ENCODE data around the gene BCAS3.
A peak's percentile ranks its signal among the peaks of the same experiment; 100 is the strongest.

BCAS3 gene

DNA sequence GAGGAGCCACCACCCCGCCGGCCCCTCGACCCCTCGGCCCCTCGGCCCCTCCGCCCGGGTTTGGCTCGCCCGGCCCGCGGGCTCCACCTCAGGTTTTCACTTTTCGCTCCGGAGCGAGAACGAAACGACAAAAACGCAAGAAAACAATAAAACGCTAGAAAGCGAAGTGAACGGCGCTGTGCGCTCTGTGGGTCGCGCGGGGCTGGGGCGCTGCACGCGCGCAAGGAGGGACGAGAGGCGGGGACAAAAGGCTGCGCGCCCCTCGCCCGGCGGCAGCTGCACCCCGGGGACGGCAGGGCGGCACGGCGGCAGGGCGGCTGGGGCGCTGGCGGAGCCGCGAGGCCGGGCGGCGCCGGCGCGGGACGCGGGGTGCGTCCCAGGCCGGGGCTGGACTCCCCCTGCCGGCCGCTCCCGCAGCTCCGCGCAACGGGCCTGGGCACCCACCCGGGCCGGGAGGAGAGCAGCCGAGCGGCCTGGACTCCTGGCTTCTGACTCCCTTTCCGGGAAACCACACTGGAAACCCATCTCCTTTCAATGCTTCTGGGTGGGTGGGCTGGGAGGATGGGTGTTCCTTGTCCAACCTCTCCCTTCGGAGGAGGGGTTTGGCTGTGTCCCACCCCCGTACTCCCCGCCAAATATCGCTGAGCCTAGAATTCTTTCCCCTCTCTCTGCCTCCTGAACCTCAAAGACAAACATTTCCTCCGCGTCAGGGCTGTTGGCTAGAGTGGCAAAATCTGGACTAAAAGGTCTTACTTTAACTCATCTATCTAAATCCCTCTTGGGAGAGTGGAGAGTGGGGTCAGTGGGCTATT lies 731.9 kb downstream of the BCAS3 start:
- DNase-seq (ENCODE audit: low read depth), result no peak

DNA sequence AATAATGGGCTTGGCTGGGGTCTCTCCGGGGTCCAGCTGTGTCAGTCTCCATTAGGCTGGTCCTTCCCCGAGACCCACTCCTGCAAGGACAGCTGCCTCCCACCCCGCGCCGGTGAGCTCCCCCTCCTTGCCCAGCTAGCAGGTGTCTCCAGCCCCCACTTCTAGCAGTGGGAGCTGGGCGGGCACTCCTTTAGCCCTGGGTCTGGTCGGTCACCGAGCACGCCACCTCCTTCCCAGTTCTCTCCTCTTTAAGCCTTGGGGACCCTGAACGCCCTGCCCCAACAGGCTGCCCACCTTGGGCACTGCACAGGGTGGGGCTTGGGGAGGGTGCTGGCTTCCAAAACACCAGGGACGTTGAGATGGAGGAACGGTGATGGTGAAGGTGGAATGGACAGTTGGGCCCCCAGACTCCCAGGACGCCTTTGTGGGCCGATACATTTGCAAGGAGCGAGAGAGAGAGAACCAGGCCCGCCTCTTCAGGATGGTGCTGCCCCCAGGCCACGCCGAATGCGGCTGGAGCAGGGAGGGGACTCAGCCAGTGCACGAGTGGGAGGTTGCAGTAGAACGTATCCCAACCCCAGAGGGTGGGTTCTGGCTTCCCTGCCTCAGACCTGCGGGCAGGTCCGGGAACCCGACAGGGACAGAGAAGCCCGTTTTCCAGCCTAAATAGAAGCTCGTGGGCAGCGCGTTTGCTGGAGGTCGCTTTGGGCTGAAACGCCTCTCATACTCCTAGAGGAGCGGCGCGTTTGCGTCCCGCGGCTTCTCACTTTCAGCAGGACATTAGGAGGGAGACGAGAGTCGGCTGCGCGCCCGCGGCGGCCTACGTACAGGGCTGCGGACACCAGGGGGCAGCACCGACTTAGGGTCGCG lies 732.7 kb downstream of the BCAS3 start:
- no peak for DNase-seq (ENCODE audit: low read depth)

DNA sequence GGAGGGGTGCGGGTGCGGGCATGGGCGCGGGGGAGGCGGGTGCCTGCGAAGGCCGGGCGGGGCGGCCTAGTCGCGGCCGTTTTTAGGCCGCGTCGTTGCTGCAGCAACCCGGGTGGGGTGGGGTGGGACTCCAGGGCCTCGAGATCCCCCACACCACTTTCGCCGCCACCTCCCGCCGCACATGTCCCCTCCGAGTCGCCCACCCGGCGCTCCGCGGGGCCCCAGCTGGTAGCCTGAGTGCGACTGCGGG lies 733.3 kb downstream of the BCAS3 start:
- DNase-seq (ENCODE audit: low read depth), result no peak

DNA sequence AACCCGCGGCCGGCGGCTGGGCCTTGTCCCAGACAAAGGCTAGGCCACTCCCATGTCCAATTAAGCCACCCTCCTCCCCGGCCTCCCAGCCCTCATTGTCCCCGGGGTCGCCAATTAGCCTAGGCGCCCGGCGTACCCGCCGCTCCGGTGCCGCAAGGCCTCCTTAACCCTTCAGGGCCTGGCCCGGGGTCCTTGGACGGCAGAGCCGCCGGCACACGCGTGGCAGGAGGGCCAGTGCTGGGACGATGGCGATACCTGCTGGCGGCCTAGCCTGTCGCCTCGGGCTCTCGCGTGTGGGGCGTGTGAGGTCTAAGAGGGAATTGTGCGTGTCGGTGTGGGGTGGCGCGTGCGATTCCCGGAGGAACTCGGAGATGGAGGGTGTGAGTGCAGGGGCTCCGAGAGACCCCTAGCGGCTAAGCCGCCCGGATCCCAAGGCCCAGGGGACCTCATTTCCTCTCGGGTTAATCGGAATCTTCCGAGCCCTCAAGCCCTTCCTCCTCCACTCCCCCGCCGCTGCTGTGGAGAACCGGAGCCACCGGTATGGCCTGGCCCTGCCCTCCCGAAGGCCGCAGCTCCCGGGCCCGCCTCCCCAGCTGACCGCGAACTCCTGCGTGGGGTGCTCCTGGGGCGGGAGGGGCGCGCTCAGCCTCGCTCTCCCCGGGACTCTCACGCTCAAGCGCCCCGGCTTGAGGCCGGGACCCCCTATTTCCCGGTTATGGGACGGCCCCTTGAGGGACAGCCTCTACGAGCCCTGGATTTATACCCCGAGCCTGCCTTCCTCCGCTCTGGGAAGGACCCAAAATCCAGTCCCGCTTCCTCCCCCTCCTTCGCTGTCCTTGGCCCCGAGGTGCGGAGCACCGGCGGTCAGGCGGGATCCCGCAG lies 733.9 kb downstream of the BCAS3 start:
- DNase-seq (ENCODE audit: low read depth), result no peak

DNA sequence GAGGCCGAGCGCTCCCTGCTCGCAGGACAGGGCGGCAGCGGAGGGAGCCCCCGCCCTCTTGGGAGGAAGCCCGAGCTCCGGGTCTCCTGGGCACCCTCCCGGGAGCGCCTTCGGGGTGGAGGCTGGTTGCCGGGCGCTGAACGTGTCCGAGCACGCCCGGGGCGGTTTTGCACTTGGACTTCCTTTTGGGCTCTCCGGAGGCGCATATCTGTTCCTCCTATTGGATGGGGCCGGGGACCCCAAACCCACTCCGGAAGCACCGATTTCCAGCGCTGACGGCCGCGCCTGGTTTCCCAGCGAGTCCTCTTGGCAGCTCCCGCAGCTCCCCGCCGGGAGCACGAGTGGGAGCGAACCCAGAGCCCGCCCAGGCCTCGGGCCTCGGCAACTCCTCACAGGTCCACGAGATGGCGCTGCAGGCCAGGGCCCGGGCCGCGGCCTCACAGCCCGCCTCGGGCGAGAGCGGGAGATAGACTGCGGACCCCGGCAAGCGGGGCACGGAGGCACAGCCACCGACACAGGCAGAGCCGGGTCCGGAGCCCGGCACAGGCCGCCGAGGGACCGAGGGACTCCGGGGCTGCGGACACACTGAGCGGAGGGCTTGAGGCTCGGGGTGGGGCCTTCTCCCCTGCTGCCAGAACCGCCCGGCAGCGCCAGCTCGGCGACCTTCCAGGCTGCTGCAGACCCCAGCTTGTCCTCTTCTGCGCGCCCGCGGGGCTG lies 734.6 kb downstream of the BCAS3 start:
- no peak for DNase-seq (ENCODE audit: low read depth)

DNA sequence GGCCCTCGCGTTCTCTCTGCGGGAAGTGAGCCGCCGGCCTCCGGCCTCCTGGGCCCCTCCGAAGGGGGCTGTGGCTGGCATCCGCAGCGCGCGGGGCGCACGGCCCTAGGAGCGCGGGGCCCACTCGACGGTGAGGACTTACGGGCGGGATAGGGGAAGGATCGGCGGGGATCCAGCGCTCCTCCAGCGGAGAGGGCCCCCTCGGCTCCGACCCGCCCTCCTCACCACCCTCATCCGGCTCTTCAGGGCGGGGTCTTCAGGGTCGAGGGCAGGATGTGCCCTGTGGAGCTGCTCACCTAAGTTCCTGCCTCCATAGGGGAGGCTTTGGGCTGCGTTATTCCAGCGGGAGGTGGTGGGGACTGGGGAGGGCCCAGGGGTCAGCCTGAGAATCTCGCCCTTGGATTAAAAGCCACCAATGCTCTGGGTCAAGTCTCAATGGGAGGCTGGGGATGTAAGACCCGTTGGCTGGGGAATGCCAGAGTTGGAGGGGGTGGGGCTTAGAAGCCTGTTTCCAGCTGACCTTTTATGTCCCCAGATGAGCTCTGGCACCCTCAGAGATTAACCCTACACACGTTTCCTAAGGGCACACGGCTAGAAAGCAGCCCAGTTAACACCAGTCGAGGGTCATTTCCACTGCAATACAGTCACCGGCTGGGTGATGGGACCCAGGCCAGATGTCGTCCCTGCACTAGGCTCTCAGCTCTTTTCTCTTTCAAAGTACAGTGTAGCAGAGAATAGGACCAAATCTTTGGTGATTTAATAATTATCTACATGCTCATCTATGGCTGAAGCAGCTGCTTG lies 735.4 kb downstream of the BCAS3 start:
- DNase-seq (ENCODE audit: low read depth), result no peak

DNA sequence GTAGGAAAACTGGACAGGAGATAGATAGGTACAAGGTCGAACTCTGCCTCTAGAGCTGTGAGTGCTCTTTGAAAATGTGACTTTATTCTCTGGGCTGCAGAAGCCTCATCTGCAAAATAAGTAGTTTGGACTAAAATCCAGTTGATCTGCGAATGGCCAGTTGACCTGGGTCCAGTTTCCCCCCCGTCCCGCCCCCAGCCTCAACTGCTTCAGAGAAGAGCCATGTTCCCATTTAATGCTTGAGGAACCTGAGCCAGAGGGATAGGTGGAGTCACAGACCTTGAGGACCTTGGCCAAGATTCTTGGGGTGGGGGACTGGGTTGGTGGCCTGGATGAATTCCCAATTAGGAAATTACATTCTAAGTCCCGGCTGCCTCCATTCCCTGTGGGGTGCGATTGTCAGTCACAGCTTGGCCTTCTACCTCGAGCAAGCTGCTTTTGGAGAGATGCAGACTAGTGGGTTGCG lies 736.0 kb downstream of the BCAS3 start:
- DNase-seq (ENCODE audit: low read depth), result no peak

DNA sequence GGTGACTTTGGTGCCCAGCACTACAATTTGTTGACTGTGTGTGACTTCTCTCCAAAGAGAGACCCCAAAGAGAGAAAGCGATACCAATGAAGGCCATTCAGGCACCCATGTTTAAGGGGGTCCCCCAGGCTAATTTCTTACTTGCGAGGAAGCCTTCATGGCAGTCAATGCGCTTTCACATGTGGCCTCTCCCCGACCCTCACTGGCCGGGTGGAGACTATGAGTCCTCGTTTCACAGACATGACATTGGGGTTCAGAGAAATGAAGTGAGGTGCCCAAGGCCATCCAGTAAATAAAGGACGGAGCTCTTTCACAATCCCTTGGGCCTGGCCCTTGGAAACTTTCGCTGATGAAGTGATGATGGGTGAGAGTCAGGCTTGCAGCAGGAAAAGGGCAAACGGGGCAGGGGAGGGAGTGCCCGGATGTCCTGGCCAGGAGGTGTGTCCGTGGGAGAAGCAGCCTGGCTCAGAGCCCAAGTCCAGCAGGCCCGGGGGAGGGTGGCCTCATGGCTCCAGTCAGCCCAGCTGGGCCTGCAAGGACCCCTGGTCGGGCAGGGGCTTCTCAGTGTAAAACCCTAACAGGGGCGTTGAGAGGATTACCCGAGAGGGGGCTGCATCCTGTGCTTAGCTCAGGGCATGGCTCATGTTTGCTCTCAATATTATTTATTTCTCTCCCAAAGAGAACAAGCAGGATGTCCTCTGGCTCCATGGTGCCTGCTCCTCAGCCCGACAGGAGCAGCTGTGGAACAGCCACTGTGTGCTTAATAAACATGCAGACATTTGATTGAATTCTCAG lies 736.7 kb downstream of the BCAS3 start:
- DNase-seq (ENCODE audit: low read depth), result no peak

DNA sequence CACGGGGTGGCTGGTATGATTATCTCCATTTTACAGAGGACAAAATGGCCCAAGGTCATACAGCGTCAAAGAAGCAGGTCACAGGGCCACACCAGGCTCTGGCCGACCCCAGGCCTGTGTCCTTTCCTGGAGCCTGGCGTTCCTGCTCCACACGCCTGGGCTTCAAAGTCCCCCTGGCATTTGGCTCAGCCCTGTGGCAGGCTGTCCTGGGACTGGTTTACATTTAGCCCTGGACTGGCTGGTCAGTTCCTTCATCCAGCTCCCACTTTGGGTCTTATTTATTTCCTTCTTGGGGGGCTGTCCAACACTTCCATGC lies 737.2 kb downstream of the BCAS3 start:
- no peak for DNase-seq (ENCODE audit: low read depth)

DNA sequence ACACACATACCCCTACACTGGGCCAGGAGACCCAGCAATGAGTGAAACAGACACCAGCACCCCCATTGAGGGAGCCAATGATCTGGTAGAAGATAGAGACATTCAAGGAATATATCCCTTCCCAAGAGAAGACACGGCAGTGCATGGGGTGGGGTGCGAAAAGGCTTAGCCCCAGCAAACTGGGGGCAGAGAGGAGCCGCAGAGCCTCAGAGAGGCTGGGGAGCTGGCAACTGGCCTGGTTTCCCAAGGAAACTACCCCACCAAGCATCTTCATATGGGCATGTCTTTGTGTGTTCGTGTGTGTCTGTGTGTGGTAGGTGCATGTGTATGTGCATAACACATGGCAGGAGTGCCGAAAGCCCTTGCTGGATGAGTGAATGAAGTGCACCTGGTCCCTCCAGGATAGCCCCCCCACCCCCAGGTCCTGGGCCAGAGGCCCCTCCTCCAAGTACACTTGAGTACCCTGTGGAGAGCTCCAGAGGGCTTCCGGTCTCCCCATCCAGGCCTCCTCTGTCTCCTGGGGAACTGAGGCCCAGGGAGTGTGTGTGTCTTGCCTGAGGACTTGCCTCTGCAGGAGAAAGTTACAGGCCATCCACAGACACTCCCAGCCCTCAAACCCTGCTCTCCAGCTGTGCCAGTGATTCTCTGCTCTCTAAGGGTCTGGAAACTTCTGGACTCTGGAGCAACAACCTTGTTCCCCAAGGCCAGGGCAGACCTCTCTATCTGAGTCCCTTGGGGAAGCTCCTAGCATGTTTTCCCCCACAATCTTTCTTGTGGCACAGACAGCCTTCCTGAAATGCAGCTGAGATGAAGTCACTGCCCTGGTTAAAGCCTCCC lies 737.9 kb downstream of the BCAS3 start:
- DNase-seq (ENCODE audit: low read depth), result no peak

DNA sequence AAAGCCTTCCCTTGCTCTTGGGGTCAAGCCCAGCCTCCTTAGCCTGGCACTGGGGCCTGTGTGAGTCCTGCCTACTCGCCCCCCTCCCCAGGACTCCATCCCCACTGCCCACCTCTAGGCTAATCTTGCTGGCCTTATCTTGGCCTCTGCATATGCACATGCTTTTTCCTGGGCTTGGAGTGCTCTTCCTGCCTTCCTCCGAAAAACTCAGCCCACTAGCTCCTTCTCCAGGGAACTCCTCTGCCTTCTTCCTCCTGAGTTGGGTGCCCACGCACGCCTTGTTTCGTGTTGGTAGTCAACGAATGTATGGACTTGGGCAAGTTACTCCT lies 738.5 kb downstream of the BCAS3 start:
- no peak for DNase-seq (ENCODE audit: low read depth)

DNA sequence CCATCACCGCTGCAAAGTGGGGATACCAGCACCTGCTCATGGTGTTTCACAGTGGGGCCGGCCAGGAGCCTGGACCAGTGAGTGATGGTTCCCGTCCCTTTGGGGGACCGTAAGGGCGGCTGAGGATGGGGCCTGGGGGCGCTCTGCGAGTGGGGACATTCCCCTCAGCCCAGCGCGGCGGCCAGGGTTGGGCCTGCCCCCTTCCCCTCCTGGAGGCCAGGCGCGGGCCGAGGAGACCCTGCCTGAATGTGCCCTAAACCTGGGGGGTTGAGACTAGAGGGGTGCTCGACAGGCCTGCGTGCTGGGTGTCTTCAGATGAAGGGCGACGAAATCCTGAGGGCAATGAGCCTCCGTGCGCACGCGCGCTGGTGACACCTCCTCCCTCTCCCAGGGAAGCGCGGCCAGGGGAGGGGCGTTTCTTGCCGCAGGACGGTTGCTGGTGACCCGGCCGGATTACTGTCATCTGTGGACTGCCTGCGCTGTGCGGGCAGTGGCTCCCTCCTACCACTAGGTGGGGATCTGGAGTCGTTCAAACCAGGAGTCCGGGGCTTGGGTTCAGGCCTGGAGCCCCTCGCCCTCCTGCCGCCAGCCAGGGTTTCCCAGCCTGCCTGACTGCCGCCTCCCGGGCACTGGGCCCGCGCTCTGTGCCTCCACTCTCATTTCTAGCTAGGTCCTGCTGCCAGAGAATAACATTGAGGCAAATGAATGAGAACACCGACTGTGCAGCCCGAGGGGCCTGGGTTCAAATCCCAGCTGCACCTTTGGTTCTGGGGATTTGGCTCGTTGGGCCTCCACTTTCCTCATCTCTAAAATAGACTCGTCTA lies 739.1 kb downstream of the BCAS3 start:
- DNase-seq (ENCODE audit: low read depth), result peak; percentile 64

DNA sequence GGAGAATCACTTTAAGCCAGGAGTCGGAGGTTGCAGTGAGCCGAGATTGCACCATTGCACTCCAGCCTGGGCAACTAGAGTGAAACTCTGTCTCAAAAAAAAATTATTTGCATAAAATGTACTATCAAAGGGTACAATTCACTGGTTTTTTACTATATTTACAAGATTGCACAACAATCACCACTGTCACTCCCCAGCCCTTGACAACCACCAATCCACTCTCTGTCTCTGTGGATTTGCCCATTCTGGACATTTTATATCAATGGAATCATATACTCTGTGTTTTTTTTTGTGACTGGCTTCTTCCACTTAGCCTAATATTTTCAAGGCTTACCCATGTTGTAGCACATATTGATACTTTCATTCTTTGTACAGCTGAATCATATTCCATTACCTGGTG lies 740.8 kb downstream of the BCAS3 start:
- DNase-seq (ENCODE audit: low read depth), result no peak

DNA sequence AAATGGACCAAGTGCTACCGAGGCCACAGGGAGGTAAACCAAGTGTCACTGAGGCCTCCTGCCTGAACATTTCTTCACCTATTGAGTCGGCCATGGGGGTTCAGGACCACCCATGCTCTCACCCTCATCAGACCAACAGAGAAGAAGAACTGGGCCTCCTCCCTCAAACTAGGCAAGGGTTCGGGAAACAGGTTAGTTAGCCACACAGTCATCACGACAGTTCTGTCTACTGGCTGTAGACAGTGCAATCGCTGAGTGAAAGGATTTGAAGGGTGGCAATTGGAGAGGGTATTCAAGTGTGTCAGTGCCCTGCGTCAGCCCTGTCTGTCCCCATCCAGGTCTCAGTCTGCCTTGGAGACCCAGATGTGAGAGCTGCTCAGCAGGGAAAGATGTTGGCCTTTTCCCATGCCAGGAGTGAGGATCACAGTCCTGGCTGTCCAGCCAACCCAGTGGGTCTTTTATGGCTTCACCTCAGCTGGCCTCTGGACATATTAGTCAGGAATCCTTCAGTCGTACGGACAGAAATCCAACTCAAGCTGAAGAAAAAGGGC lies 741.9 kb downstream of the BCAS3 start:
- no peak for DNase-seq (ENCODE audit: low read depth)

DNA sequence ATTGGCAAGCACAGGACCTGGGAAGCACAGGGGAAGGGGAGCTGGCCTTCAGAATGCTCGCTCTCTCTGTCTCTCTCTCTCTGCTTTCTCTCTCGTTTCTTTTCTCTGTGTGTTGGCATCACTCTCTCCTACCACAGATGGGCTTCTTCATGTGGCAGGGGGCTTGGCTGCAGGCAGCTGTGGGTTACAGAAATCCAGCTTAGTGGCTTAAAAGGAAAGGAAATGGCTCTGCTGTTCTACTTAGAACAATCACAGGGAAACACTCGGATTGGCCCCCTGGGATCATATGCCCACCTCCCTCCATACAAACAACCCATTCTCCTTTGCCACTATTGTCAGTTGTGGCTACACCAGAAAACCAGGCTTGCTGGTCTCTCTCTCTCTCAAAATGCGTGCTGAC lies 742.4 kb downstream of the BCAS3 start:
- no peak for DNase-seq (ENCODE audit: low read depth)

DNA sequence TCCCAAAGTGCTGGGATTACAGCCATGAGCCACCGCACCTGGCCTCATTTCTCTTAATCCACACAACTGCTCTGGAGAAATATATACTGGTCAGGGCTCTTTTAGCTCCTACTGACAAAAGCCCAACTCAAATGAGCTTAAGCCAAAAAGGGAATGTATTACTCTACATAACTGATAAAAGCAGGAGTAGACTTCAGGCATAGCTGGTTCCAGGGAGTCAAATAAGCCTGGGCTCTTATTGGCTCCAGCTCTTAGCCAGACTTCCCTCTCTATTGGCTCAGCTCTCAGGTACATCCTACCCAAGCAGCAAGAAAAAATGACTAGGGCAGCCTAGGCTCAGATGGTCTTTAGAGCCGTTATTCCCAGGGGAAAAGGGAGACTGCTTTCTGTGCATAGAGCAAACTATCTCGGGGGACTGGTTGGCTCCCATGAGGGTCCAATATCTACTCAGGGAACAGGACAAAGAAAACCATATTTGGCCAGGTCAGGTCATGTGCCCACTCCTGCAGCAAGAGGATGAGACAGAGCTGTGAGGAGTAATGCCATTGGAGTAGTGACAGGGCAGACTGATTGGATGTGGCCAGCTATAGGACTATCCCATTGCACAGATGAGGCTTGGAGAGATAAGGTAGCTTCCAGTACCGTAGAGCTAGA lies 743.2 kb downstream of the BCAS3 start:
- DNase-seq (ENCODE audit: low read depth), result no peak

DNA sequence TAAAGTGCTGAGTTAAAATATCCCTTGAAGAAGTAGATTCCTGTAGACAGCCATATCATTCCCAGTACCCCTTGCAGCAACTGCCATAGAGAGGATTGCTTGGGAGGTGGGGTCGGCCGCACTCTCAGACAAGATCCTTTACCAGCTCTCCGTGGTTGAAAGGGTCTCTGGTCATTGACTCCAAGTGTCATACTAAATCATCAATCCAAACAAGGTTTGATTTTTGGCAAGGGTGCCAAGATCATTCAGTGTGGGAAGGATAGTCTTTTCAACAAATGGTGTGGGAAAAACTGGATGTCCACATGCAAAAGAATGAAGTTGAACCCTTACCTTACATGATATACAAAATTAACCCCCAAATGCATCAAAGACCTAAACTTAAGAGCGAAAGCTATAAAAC lies 743.8 kb downstream of the BCAS3 start:
- DNase-seq (ENCODE audit: low read depth), result no peak

Measured in CMK (cell line).